Retinal pigment epithelial cell (primary cell): ENCODE results near the gene FAM53A.

Experiments
- DNase-seq: peaks from one replicate; pipeline ENCODE4 v3.0.0-alpha.2; 2010; ENCODE audit warnings: low read depth
- H3K4me3 ChIP-seq: 2 replicates; pipeline ENCODE4 v1.5.1; 2011; ENCODE audit warnings: mild to moderate bottlenecking, low read length, control low read depth, moderate library complexity
- TF ChIP-seq, protein P1 (sequence below): conservative IDR thresholded peaks from 2 replicates; pipeline ENCODE4 v1.5.1; 2011; ENCODE audit warnings: low read depth, low read length, control low read depth, inconsistent platforms

The FAM53A gene

DNA sequence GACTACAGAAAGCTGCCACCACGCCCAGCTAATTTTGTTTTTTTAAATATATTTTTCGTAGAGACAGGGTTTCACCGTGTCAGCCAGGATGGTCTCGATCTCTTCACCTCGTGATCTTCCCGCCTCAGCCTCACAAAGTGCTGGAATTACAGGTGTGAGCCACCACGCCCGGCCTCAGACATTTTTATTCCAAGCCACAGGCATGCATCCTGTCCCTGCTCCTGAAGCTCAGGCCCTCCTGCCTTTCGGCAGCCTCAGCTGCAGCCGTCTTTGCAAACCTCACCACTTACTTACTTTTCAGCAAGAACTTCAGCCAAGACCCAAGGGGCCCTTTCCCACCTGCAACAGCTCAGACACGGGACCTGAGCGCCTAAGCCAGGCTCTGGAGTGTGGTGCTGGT lies 26.0 kb downstream of the FAM53A start:
- no peak overlapping the region for H3K4me3 ChIP-seq
- DNase-seq, result no peak
- TF ChIP-seq, protein P1, sequence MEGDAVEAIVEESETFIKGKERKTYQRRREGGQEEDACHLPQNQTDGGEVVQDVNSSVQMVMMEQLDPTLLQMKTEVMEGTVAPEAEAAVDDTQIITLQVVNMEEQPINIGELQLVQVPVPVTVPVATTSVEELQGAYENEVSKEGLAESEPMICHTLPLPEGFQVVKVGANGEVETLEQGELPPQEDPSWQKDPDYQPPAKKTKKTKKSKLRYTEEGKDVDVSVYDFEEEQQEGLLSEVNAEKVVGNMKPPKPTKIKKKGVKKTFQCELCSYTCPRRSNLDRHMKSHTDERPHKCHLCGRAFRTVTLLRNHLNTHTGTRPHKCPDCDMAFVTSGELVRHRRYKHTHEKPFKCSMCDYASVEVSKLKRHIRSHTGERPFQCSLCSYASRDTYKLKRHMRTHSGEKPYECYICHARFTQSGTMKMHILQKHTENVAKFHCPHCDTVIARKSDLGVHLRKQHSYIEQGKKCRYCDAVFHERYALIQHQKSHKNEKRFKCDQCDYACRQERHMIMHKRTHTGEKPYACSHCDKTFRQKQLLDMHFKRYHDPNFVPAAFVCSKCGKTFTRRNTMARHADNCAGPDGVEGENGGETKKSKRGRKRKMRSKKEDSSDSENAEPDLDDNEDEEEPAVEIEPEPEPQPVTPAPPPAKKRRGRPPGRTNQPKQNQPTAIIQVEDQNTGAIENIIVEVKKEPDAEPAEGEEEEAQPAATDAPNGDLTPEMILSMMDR, result no peak

DNA sequence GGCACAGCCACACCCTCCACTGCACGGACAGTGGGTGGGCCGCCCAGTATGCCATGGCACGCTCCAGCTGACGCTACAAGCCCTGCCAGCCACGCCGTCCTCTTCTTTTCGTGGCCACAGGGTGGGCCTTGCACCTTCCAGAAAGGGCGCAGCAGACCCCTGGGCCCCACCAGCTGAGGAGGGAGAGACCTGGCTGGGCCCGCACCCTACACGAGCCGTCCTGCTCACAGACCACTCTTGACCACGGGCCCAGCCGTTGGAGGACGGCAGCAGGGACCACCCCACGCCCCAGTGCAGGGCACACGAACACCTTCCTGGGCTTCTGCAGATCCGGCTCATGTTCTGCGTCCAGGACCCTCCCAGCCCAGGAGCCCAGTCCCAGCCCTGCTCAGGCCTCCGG lies 27.1 kb downstream of the FAM53A start:
- TF ChIP-seq, protein P1, result no peak
- H3K4me3 ChIP-seq, result no peak overlapping the region
- DNase-seq, result no peak

GRCh38 chr4:1656132-1656531 lies 28.0 kb downstream of the FAM53A start:
- TF ChIP-seq, protein P1, result no peak
- DNase-seq, result no peak
- no peak overlapping the region for H3K4me3 ChIP-seq

GRCh38 chr4:1655676-1656075 lies 28.4 kb downstream of the FAM53A start:
- H3K4me3 ChIP-seq, result no peak overlapping the region
- TF ChIP-seq, protein P1, result no peak
- DNase-seq, result no peak

DNA sequence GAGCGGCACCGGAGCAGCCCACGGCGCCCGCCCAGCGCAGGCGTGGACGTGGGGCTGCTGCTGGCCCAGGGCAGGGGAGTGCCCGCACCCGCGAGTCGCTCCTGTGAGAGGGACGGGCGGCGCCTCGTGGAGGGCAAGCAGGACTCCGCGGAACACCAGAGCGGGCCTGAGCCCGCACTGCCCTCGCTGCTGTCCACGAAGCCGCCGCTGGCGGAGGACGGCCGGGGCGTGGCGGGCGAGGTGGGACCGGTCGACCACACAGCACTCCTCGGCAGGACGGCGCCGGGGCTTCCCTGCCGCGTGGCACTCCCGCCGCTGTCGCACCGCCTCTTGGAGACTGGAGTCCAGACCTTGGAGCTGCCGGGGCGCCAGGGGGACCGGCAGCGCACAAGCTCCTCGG lies 29.0 kb downstream of the FAM53A start:
- TF ChIP-seq, protein P1, result no peak
- H3K4me3 ChIP-seq, result no peak overlapping the region
- DNase-seq, result no peak

DNA sequence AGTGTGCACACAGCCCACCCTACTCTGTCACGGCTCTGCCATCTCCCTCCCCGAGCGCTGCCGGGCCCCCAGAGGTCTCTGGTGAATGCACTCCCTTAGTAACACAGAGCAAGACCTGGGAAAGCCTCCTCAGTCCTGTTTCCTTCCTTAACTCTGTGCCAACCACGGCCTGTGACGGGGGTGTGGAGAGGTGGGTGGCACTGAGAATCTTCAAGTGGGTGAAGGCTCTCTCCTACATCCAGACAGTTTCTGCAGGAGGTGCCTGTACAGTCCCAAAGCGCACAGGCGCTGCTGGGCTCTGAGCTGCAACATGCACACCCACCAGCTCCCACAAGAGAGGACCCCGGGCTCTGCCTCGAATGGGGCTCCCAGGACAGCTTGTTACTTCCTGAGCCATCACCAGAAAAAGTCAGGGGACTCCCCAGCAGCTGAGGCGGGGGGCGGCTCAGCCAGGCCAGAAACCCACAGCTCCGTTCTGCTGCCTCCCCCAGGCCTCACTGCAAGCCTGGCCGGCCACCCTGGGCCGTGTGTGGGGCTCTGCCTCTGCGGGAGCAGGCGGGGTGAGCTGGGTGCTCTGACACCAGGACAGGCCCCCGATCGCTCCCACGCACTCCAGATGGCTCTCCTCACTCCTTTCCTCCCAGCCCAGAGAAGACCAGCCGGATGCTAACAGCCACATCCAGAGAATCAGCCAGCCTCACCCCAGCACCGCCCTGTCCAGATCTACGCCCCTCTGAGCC lies 29.7 kb downstream of the FAM53A start:
- TF ChIP-seq, protein P1, result no peak
- no peak overlapping the region for H3K4me3 ChIP-seq
- DNase-seq, result no peak

GRCh38 chr4:1653776-1654175 lies 30.3 kb downstream of the FAM53A start:
- TF ChIP-seq, protein P1, result no peak
- DNase-seq, result no peak
- H3K4me3 ChIP-seq, result no peak overlapping the region
